Stomach (tissue), 4 donors: ENCODE measurements around the gene SLC16A13.

Experiments used
- EP300 ChIP-seq: sonication (generic); formaldehyde crosslinking; IDR thresholded peaks from one replicate; pipeline ENCODE4 v1.6.1; 2017; ENCODE audit warnings: antibody characterized with exemption
- POLR2AphosphoS5 ChIP-seq, 3 donors: sonication (generic); formaldehyde crosslinking; IDR thresholded peaks; one replicate each; pipeline ENCODE4 v1.6.1; 2016; ENCODE audit warnings: antibody characterized with exemption in 3 of 3

DNA sequence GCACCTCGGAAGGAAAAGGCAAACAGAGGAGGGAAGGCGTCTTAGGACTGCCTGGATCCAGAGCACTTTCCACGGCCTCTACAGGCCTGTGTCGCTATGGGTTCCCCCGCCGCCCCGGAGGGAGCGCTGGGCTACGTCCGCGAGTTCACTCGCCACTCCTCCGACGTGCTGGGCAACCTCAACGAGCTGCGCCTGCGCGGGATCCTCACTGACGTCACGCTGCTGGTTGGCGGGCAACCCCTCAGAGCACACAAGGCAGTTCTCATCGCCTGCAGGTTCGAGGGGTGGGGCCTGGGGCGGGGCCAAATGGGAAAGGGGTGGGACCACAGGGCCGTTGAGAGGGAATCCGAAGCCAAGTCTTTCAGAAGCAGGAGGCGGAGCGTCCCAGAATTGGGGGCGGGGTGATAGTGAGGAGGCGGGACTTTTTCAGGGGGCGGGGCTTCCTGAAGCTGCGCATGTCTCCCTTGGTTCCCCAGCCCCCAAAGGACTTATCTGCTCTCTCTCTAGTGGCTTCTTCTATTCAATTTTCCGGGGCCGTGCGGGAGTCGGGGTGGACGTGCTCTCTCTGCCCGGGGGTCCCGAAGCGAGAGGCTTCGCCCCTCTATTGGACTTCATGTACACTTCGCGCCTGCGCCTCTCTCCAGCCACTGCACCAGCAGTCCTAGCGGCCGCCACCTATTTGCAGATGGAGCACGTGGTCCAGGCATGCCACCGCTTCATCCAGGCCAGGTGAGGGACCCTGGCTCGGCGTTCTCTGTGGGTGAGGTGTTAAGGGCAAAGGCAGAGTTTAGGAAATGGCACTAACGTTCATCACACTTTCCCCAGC, 12.0 kb upstream of the SLC16A13 start:
- TF ChIP-seq EP300 = no peak
- TF ChIP-seq POLR2AphosphoS5 (IDR thresholded peaks at IDR 0.05) = peak; percentile 73 to 92 (median 81)
